NCI-H2196 treated with DMSO at 0.1 percent for 48 hours (cell line): ENCODE results near the gene CCDC200.
"Not testable (repeated sequence)": the region's sequence is repeated elsewhere in the genome, so short reads cannot be mapped to it uniquely, and the experiment has no call there.

Experiments
- DNase-seq: peaks from one replicate; lab custom pipeline; 2025; ENCODE audit not compliant: unreplicated experiment; lab: John Stamatoyannopoulos, UW

The CCDC200 gene

DNA sequence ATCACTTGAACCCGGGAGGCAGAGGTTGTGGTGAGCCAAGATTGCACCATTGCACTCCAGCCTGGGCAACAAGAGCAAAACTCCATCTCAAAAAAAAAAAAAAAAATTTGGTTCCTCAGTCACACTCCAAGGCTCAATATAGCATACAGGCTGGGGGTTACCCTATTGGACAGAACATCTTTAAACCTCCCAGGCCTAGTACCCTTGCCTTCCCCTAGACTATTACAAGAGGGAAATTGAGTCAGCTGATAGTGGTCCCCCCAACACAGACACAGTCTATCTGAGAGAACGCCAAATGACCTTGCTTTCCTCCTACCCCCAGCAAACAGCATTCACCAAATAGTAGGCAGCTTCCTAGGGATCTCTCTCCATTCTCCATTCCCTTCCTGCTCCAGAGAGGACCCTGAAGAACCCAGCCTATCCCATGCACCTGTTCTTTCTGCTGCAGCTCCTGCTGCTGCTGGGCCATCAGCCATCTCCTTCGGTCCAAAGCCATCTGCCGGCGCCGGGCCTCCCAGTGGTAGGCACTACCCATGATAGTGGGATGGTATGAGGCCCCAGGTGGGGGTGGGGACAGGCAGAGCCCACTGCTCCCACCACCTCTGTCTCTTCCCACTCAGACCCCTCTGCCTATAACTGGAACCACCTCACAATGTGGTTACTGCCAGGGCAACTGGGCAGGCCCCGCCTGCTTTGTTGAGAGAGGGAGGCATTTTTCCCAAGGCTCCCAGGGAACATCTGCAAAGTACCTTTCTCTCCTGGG lies at the start of gene CCDC200:
Gene CCDC200, minus strand, starts transcription at position 604 of the 763 bp plus-strand sequence. Its CDS starts 69 bp downstream, at position 535.
- not testable (repeated sequence) for DNase-seq

DNA sequence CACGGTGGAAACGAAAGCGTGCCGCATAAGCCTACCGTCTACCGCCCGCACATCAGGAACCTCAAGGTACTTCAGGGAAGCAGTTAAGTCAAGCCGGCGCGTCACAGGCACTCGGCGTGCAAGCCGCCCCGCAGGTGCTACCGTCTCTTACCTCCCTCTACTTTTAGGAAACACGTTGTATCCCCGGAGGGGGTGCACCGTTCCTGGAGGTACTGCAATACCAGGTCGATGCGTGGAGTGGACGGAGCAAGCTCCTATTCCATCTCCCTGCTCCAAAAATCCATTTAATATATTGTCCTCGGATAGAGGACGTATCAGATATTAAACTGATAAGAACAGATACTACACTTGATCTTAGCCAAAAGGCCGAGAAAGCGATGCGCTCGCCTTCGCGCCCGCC lies 44.5 kb upstream of the CCDC200 start:
- not testable (repeated sequence) for DNase-seq

DNA sequence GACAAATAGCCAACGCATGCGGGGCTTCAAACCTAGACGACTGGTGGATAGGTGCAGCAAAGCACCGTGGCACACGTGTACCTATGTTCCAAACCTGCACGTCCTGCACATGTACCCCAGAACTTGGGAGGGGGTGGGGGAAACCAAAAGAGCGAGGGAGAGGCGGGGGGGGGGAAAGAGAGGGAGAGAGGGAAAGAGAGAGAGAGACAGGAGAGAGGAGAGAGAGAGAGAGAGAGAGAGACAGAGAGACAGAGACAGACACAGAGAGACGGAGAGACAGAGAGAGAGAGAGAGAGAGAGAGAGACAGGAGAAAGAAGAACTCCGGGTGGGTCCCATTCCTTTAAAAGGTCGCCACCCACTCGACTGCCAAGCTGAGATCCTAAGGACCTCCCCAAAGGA lies 44.1 kb upstream of the CCDC200 start:
- not testable (repeated sequence) for DNase-seq

- DNase-seq: not testable (repeated sequence)
Measured at GRCh38 chr17:43270552-43271504, 42.4 kb upstream of the CCDC200 start.

DNA sequence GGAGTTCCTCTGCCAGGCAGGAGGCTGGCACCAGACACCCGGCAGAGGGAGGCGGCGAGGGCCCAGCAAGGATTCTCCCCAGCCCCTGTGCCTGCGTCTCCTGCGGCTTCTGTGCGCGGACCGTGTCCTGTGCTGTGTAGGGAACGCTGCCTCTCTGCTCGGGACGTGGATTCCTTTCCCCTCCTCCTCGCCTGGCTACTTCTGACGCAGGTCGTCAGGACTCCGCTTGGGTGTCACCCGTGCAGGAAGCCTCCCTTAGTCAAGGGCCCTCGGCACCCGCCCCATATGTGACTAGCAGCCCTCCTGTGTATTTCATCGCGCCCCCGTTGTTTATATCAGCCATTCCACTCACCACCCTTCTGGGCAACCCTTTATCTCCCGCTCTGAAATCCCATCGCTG lies 18.0 kb upstream of the CCDC200 start:
- not testable (repeated sequence) for DNase-seq

GRCh38 chr17:43240596-43241352 lies 12.4 kb upstream of the CCDC200 start:
- not testable (repeated sequence) for DNase-seq

DNA sequence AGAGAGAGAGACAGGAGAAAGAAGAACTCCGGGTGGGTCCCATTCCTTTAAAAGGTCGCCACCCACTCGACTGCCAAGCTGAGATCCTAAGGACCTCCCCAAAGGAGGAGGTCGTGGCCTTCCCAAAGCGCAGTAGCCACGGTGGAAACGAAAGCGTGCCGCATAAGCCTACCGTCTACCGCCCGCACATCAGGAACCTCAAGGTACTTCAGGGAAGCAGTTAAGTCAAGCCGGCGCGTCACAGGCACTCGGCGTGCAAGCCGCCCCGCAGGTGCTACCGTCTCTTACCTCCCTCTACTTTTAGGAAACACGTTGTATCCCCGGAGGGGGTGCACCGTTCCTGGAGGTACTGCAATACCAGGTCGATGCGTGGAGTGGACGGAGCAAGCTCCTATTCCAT lies 11.2 kb upstream of the CCDC200 start:
- not testable (repeated sequence) for DNase-seq

DNA sequence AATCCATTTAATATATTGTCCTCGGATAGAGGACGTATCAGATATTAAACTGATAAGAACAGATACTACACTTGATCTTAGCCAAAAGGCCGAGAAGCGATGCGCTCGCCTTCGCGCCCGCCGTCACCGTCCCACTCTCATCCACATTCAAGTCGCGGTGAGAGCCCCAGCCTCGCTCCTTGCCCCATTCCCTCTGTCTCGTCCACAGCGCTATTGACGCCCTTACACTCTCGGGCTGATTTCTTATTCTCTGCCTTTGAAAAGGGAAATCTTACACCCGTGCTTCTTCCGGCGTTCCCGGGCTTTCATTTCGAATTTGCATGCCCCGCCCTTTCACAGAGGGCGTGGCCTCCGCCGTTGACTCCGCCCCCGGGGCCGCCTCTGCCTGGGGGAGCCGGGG lies 5.5 kb upstream of the CCDC200 start, which contains the start of gene RNU2-1:
Gene RNU2-1, minus strand, starts transcription at position 101 of the 400 bp plus-strand sequence.
- DNase-seq: not testable (repeated sequence)

GRCh38 chr17:43233263-43233662 lies 4.8 kb upstream of the CCDC200 start:
- not testable (repeated sequence) for DNase-seq

- DNase-seq: not testable (repeated sequence)
Measured at GRCh38 chr17:43232021-43232699, 3.7 kb upstream of the CCDC200 start.

DNA sequence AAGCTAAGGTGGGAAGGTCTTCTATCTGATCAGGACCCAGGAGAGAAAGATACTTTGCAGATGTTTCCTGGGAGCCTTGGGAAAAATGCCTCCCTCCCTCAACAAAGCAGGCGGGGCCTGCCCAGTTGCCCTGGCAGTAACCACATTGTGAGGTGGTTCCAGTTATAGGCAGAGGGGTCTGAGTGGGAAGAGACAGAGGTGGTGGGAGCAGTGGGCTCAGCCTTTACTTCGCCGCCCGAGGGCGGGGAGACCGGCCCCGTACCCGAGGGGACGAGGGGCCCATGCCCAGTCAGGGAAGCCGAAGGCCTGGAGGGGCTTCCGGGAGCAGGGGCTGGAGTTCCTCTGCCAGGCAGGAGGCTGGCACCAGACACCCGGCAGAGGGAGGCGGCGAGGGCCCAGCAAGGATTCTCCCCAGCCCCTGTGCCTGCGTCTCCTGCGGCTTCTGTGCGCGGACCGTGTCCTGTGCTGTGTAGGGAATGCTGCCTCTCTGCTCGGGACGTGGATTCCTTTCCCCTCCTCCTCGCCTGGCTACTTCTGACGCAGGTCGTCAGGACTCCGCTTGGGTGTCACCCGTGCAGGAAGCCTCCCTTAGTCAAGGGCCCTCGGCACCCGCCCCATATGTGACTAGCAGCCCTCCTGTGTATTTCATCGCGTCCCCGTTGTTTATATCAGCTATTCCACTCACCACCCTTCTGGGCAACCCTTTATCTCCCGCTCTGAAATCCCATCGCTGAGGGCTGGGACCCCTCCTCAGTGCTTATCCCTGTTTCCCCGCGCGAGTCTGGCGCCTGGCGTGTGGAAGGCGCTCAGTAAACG lies 3.0 kb upstream of the CCDC200 start:
- DNase-seq: not testable (repeated sequence)

GRCh38 chr17:43226393-43226792 lies 2.0 kb downstream of the CCDC200 start:
- DNase-seq: no peak

DNA sequence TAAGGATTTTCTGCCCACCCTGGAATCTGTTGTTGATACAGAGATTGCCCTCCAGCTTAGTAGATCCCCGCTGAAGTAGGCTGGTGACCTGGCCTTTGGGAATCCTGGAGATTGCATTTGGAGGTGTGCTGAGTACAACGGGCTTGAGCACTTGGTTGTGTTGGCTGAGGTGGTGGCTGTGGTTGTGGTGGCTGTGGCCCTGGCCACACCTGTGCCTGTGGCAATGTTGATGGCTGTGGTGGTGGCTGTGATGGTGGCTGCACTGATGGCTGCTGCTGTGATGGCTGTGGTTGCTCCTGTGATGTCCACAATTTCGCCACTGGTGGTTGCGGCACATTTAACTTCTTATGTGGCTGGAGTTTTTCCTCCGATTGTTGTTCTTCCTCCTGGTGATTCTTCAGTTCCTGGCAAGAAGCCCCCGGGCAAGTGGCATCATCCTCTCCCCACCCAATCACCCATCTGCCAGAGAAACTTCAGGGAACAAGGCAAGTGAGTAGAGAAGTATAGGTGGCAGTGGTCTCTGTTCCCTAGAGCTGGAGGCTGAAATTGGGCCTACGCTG lies 4.2 kb downstream of the CCDC200 start:
- DNase-seq: no peak

- no peak for DNase-seq
Measured at GRCh38 chr17:43220511-43221125, 7.8 kb downstream of the CCDC200 start.

GRCh38 chr17:43219746-43220380 lies 8.6 kb downstream of the CCDC200 start:
- no peak for DNase-seq

DNA sequence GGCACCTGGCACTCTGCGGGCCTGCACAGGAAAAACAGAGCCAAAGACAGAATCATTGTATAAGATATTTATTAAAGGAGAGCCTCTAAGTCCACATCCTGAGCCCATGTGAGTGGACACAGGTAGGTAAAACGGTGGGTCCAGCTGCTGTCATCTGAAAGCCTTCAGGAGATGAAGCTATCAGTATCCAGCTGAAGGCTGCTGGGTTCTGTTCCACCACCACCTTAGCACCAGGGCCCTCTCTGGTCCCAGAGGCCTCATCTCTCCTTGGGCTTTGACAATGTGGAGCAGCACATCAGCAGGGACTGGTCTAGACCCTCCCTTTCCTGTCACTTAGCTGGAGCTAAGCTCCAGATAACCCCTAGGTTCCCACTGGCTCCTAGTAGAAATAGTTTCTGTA lies 9.4 kb downstream of the CCDC200 start:
- no peak for DNase-seq

DNA sequence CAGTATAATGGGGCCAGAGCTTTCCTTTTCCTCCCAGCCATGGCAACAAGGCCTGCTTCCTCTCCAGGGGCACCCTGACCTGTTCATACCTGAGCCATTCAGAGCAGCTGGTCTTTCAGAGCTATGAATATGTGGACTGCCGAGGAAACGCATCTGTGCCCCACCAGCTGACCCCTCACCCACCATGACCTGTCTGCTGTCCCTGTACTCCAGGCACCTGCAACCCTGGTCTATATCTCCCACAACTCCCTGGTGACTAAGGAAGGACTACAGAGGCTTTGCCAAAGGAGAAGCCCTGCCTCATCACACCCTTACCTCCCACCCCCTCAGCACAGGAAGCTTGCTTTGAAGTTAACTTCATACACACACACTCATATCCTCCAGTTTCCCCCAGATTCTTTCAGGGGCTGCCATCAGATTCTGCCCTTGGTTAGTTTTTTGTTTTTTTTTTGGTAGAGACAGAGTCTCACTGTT lies 10.8 kb downstream of the CCDC200 start:
- no peak for DNase-seq
